GM12878 (cell line): ENCODE measurements around the gene EIF4E. TPM values are rescaled to one million over a fixed set of nuclear protein-coding genes. Genes with fewer than 3 reads are reported as not detected.

Source experiments
- ATF7 ChIP-seq: fragments of 450-650 bp; IDR thresholded peaks from 2 replicates; pipeline ENCODE4 v1.6.1; 2016; ENCODE audit warnings: low read depth, mild to moderate bottlenecking
- BACH1 ChIP-seq: fragments of 450-650 bp; IDR thresholded peaks from 2 replicates; pipeline ENCODE4 v1.6.1; 2017; ENCODE audit warnings: mild to moderate bottlenecking, borderline replicate concordance
- BHLHE40 ChIP-seq, 2 experiments: fragments of 450-650 bp in 1 of 2; IDR thresholded peaks; 2 replicates each; pipeline ENCODE4 v1.6.1; 2011 to 2017; ENCODE audit warnings: low read depth in 2 of 2, borderline replicate concordance in 1 of 2, improper control_type of control experiment in 1 of 2, low read length in 1 of 2, mild to moderate bottlenecking in 1 of 2
- BMI1 ChIP-seq: fragments of 450-650 bp; IDR thresholded peaks from 2 replicates; pipeline ENCODE4 v1.6.1; 2016; ENCODE audit warnings: mild to moderate bottlenecking, moderate library complexity, borderline replicate concordance
- CHD4 ChIP-seq: fragments of 200-600 bp; sonication (generic); IDR thresholded peaks from 2 replicates; pipeline ENCODE4 v1.6.1; 2016; ENCODE audit warnings: mild to moderate bottlenecking
- EZH2 ChIP-seq: IDR thresholded peaks from 2 replicates; pipeline ENCODE4 v1.6.1; 2012; ENCODE audit warnings: low read depth, mild to moderate bottlenecking, control low read depth, inconsistent platforms, low read length, borderline replicate concordance; ENCODE audit not compliant: control insufficient read depth
- HDAC2 ChIP-seq: fragments of 200-600 bp; sonication (generic); IDR thresholded peaks from 2 replicates; pipeline ENCODE4 v1.6.1; 2017
- IKZF1 ChIP-seq: fragments of 450-650 bp; conservative IDR thresholded peaks from 2 replicates; pipeline ENCODE4 v1.6.1; 2017; ENCODE audit warnings: antibody characterized with exemption, mild to moderate bottlenecking
- JUNB ChIP-seq: IDR thresholded peaks from 2 replicates; pipeline ENCODE4 v1.6.1; 2016; ENCODE audit warnings: antibody characterized with exemption, mild to moderate bottlenecking
- MEF2B ChIP-seq: fragments of 450-650 bp; IDR thresholded peaks from 2 replicates; pipeline ENCODE4 v1.6.1; 2018; ENCODE audit warnings: mild to moderate bottlenecking, moderate library complexity; ENCODE audit not compliant: partially characterized antibody, poor library complexity, severe bottlenecking
- NKRF ChIP-seq: fragments of 450-650 bp; conservative IDR thresholded peaks from 2 replicates; pipeline ENCODE4 v1.6.1; 2017; ENCODE audit warnings: mild to moderate bottlenecking, moderate library complexity
- NR2F1 ChIP-seq: fragments of 450-650 bp; conservative IDR thresholded peaks from 2 replicates; pipeline ENCODE4 v1.6.1; 2017; ENCODE audit warnings: mild to moderate bottlenecking
- POLR2A ChIP-seq: IDR thresholded peaks from 2 replicates; pipeline ENCODE4 v1.6.1; 2011; ENCODE audit warnings: low read depth, mild to moderate bottlenecking, low read length
- POLR2AphosphoS5 ChIP-seq: IDR thresholded peaks from 2 replicates; pipeline ENCODE4 v1.6.1; 2011; ENCODE audit warnings: mild to moderate bottlenecking, low read length, inconsistent platforms
- SKIL ChIP-seq: fragments of 450-650 bp; IDR thresholded peaks from 2 replicates; pipeline ENCODE4 v1.6.1; 2017; ENCODE audit warnings: mild to moderate bottlenecking, low read depth, inconsistent platforms; ENCODE audit not compliant: poor library complexity, severe bottlenecking
- SMARCA5 ChIP-seq: fragments of 450-650 bp; IDR thresholded peaks from 2 replicates; pipeline ENCODE4 v1.6.1; 2017; ENCODE audit warnings: mild to moderate bottlenecking
- SREBF1 ChIP-seq: IDR thresholded peaks from 2 replicates; pipeline ENCODE4 v1.6.1; 2012; ENCODE audit warnings: mild to moderate bottlenecking, low read length
- TAF1 ChIP-seq: IDR thresholded peaks from 2 replicates; pipeline ENCODE4 v1.6.1; 2011; ENCODE audit warnings: mild to moderate bottlenecking, low read depth, low read length, borderline replicate concordance
- TBL1XR1 ChIP-seq: IDR thresholded peaks from 2 replicates; pipeline ENCODE4 v1.6.1; 2012; ENCODE audit warnings: low read depth, low read length, improper control_type of control experiment
- ZNF217 ChIP-seq: fragments of 450-650 bp; IDR thresholded peaks from 2 replicates; pipeline ENCODE4 v1.6.1; 2017; ENCODE audit warnings: antibody characterized with exemption, mild to moderate bottlenecking
- ZZZ3 ChIP-seq: IDR thresholded peaks from 2 replicates; pipeline ENCODE4 v1.6.1; 2011; ENCODE audit warnings: low read depth; ENCODE audit not compliant: control insufficient read depth, insufficient read length
- polyA plus RNA-seq, 11 experiments: library from polyadenylated mRNA; depleted of rRNA in 4 of 11; unstranded in 6 of 11; stranded (reverse) in 5 of 11; fragments of >200 nt; fragmentation: Nextera tagmentation in 4 of 11; fragmentation: Illumina TruSeq in 1 of 11; extraction: Ambion mirVana in 4 of 11; extraction: Trizol in 1 of 11; gene quantifications; 1 replicate in 1 of 11; 2 replicates in 10 of 11; pipeline versions ENCODE4 v1.2.1 to v1.2.3, GENCODE V29; 2011 to 2016; ENCODE audit warnings: inconsistent platforms in 2 of 11, missing spikeins in 2 of 11, low read depth in 1 of 11
- total RNA-seq, 4 experiments: library from RNA; depleted of rRNA in 3 of 4; stranded (reverse); fragments of >200 nt in 3 of 4; fragmentation: Illumina TruSeq in 1 of 4; extraction: Trizol in 1 of 4; gene quantifications; 2 replicates each; pipeline versions ENCODE4 v1.2.1 to v1.2.3, GENCODE V29; 2013 to 2021

Gene EIF4E
- total and polyA plus RNA-seq, 10 of the 15 experiments (the other 5 are each of a cell fraction or from before 2014, with no cell fraction given): 104 to 372 (median 163) TPM

DNA sequence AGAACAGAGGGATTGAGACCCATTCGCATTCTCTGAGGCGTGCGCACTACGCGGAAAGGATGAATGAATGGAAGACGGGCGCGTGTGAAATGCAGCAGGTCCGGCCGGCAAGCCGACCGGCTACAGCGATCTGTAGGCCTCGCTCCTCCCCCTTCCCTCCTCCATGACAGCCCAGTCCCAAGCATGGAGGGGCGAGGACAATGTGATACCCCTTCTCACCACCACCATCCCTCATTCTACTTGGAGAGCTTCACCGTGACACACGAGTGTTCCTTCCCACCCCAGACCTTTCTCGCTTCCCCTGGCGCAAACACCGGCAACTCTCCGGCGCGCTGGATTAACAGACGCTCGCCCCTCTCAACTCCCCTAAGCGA lies 815 bp downstream of the EIF4E start (continued):
- TF ChIP-seq SKIL (no peak), POLR2AphosphoS5 (peak; percentile 78), IKZF1 (no peak), JUNB (no peak), POLR2A (peak; percentile 64), ZZZ3 (no peak), TBL1XR1 (0 out of 2 replicates have a peak, but pooled peaks have one; percentile 2), TAF1 (peak; percentile 44; the same call in 1 of the 2 replicates), BHLHE40 (IDR thresholded peaks at IDR 0.05; ENCODE audit: borderline replicate concordance in 1 of 2, low read depth in 2 of 2, low read length in 1 of 2) (peak in 1 of 2 experiments; percentile 51; a peak in 2 of 4 replicates), HDAC2 (no peak), NKRF (no peak; the same call in 1 of the 2 replicates), BMI1 (no peak), ATF7 (peak; percentile 14; the same call in 1 of the 2 replicates), ZNF217 (no peak), NR2F1 (no peak), CHD4 (no peak), SMARCA5 (0 out of 2 replicates have a peak, but pooled peaks have one; percentile 22), MEF2B (no peak), BACH1 (no peak), EZH2 (no peak), SREBF1 (no peak)
